Lower lobe of right lung (tissue), 2 donors: ENCODE results near the gene AATF. TPM values are rescaled to one million over a fixed set of nuclear protein-coding genes. Genes with fewer than 3 reads are reported as not detected.

Experiments used
- ATAC-seq, 2 donors: fragments of 200-7000 bp; cut with Tn5 transposase; one replicate each; pipeline ENCODE4 v1.9.1; 2020 to 2022; ENCODE audit warnings: mild to moderate bottlenecking in 2 of 2, moderate library complexity in 2 of 2
- DNase-seq: peaks from one replicate; pipeline ENCODE4 v3.0.0-alpha.2; 2020
- H3K27ac ChIP-seq: fragments of 200-600 bp; one replicate; pipeline ENCODE4 v1.8.0; 2022
- H3K27me3 ChIP-seq: fragments of 200-600 bp; one replicate; pipeline ENCODE4 v1.8.0; 2022; ENCODE audit warnings: low read depth
- H3K36me3 ChIP-seq: fragments of 200-600 bp; one replicate; pipeline ENCODE4 v1.8.0; 2022; ENCODE audit warnings: mild to moderate bottlenecking
- H3K4me1 ChIP-seq: fragments of 200-600 bp; one replicate; pipeline ENCODE4 v1.8.0; 2022
- H3K4me3 ChIP-seq: fragments of 200-600 bp; one replicate; pipeline ENCODE4 v1.8.0; 2022; ENCODE audit warnings: mild to moderate bottlenecking
- H3K9me3 ChIP-seq: fragments of 200-600 bp; one replicate; pipeline ENCODE4 v1.8.0; 2022
- CTCF ChIP-seq: fragments of 200-600 bp; IDR thresholded peaks from one replicate; pipeline ENCODE4 v1.8.0; 2022; ENCODE audit warnings: antibody characterized with exemption, mild to moderate bottlenecking
- intact Hi-C: fragments of 100-400 bp; cut with DNase I; formaldehyde crosslinking; loops from one replicate; pipeline ENCODE4 v1.11.0; 2022
- total RNA-seq: library from RNA; stranded (reverse); fragmentation: NEBNext Ultra II Directional; extraction: Animal tissue kit (Norgen Biotek cat#: 25700); gene quantifications from one replicate; pipeline ENCODE4 v1.2.1, GENCODE V29; 2021
- donor health status: DM: no; HTN: yes; CAD: no; lungs with severe emphysema.

Gene AATF
- total RNA-seq, 1 donor from 2014 or later = 39.6 TPM

GRCh38 chr17:36910513-36910912, 38.2 kb upstream of the AATF start:
- H3K27ac ChIP-seq = no peak overlapping the region
- DNase-seq = no peak
- no peak for TF ChIP-seq CTCF
- no peaks in the 10 kb centered on the region for H3K36me3 ChIP-seq
- H3K27me3 ChIP-seq = peaks cover 32% of the 10 kb centered on the region
- H3K4me1 ChIP-seq = no peaks in the 10 kb centered on the region
- ATAC-seq = no peak
- intact Hi-C loops = no loop called here
- no peak overlapping the region for H3K4me3 ChIP-seq
- H3K9me3 ChIP-seq = no peaks in the 10 kb centered on the region

GRCh38 chr17:36911001-36911400, 37.8 kb upstream of the AATF start:
- no peak for DNase-seq
- intact Hi-C loops = no loop called here

GRCh38 chr17:36913132-36913531, 35.6 kb upstream of the AATF start:
- intact Hi-C loops = no loop called here
- Histone ChIP-seq H3K27me3 (peaks cover 30% of the 10 kb centered on the region), H3K4me1 (no peaks in the 10 kb centered on the region), H3K27ac (no peak overlapping the region), H3K4me3 (no peak overlapping the region), H3K9me3 (no peaks in the 10 kb centered on the region), H3K36me3 (no peaks in the 10 kb centered on the region)
- ATAC-seq (no peak), DNase-seq (no peak)
- TF ChIP-seq CTCF = no peak

More at GRCh38 chr17:36911001-36911400, 37.8 kb upstream of the AATF start:
- Histone ChIP-seq H3K36me3 (no peaks in the 10 kb centered on the region), H3K27ac (no peak overlapping the region), H3K27me3 (peaks cover 32% of the 10 kb centered on the region), H3K9me3 (no peaks in the 10 kb centered on the region), H3K4me3 (no peak overlapping the region), H3K4me1 (no peaks in the 10 kb centered on the region)
- ATAC-seq = no peak
- no peak for TF ChIP-seq CTCF

GRCh38 chr17:36918211-36918691, 30.5 kb upstream of the AATF start:
- no peak overlapping the region for H3K27ac ChIP-seq
- intact Hi-C loops = no loop called here
- no peaks in the 10 kb centered on the region for H3K4me1 ChIP-seq
- no peak for ATAC-seq
- no peak for DNase-seq
- no peak for TF ChIP-seq CTCF
- H3K4me3 ChIP-seq = no peak overlapping the region
- no peaks in the 10 kb centered on the region for H3K36me3 ChIP-seq
- H3K27me3 ChIP-seq = peaks cover 55% of the 10 kb centered on the region
- H3K9me3 ChIP-seq = no peaks in the 10 kb centered on the region

GRCh38 chr17:36919407-36919968, 29.3 kb upstream of the AATF start:
- TF ChIP-seq CTCF = no peak

More at GRCh38 chr17:36919407-36919968, 29.3 kb upstream of the AATF start:
- intact Hi-C loops = no loop called here
- DNase-seq (no peak), ATAC-seq (no peak)
- Histone ChIP-seq H3K4me3 (no peak overlapping the region), H3K36me3 (no peaks in the 10 kb centered on the region), H3K27ac (no peak overlapping the region), H3K9me3 (no peaks in the 10 kb centered on the region), H3K4me1 (no peaks in the 10 kb centered on the region), H3K27me3 (peaks cover 56% of the 10 kb centered on the region)
